Measurements from ENCODE around the gene CCDC6.
"Not testable (repeated sequence)": the region's sequence is repeated elsewhere in the genome, so short reads cannot be mapped to it uniquely, and the experiment has no call there.

Gene CCDC6

GRCh38 chr10:59879363-59879913 lies 26.9 kb downstream of the CCDC6 start:
- DNase-seq = no peak

DNA sequence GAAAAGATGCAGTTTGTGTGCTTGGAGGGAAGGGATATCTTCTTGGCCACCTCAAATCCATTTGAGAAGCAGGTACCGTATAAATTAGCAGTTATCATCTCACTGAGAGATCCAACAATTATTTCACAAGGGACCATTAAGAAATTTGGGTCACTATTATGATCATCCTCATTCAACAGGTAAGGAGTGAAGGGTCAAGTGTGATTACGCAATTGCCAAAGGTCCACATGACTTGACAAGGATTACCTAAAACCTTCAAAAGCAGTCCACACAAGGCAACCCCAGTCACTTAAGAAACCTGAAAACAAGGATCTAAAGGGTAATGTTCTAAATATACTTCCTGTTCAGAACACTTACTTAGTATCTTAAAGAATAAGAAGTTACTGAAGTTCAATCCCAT lies 27.4 kb downstream of the CCDC6 start:
- DNase-seq = no peak

DNA sequence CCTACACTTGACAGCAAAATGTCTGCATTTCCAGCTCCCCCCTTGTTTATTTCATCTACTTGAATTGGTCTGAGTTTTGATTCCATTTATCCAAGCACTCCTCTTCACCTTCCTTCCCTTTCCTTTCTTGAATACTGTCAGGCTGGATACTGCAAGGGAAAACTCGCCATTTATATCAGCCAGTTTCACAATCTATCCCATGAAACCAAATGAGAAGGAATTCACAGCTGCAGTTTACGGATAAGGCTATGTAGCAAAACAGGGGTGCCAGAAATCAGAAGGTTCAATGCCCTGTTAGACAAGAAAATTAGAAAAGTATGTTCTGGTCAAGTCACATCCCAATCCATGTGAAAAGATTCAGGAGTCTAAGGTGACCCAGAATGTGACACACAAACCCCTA lies 28.1 kb downstream of the CCDC6 start:
- DNase-seq = no peak

DNA sequence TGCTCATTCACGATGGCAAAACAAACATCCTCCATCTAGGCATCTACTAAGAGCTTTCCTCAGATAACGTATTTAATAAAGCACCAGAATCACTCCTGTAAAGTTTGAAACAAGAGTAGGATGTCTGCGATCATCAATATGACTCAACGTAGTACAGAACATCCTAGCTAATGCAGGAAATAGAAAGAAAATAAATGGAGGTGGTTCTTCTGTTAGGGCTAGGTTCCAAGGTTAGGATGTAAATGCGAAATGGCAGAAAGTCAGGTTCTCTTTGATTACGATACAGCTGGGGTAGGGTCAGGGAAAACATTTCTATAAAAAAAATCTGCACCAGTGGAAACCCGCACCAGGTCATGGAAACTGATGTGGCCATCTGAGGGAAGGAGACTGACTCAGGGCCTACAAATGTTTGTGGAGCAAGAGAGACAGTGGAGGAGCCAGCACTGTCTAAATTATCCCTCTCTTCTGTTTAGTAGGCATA lies 29.1 kb downstream of the CCDC6 start:
- no peak for DNase-seq

DNA sequence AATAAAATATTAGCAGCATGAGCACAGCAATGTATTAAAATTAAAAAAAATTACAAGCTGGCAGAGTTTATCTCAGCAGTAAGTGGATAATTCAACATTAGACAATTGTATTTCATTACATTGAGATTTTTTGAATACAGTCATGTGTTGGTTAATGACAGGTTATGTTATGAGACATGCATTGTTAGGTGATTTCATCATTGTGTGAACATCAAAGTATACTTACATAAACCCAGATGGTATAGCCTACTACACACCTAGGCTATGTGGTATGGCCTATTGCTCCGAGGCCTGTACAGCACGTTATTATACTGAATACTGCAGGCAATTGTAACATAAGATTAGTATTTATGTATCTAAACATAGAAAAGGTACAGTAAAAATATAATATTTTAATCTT lies 29.7 kb downstream of the CCDC6 start:
- DNase-seq = no peak

GRCh38 chr10:59876208-59876607 lies 30.1 kb downstream of the CCDC6 start:
- DNase-seq = not testable (repeated sequence)

DNA sequence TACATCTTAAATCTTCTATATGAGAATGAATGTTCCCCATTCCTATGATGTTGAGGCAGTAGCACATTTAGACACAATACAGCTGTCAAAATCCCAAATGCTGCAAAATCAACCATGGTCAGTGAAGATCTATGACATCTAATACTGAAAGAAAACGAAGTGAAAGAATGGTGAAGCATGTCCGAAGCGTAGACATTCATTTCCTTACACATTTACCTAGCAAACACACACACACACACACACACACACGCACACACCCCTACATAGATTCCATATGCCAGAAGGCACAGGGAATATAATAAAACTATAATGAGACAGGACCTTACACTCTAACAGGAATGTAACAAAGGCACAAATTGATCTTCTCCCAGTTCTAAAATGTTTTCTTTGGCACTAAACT lies 32.5 kb downstream of the CCDC6 start:
- DNase-seq = no peak

GRCh38 chr10:59872892-59873463 lies 33.4 kb downstream of the CCDC6 start:
- no peak for DNase-seq

DNA sequence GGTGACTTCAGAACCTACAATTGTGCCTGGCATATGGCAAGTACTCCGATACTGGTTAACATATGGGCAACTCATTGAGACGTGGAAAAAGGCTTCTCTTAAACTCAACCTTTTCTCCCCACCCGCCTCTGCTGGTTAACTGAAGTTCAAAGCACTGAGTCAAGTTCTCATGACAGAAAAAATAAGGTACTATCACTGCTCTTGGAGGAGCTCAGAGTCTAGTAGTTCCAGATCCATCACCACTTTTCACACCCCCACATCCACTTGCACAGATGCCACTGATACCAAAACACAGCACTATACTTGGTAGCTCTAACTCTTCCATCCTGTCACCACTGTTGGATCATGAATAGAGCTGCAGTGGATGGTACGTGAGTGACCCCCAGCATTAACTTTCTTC lies 36.2 kb downstream of the CCDC6 start:
- no peak for DNase-seq

GRCh38 chr10:59869594-59869940 lies 36.8 kb downstream of the CCDC6 start:
- DNase-seq = no peak

GRCh38 chr10:59868696-59869593 lies 37.4 kb downstream of the CCDC6 start:
- no peak for DNase-seq

- no peak for DNase-seq
These were observed 38.8 kb downstream of the CCDC6 start for GRCh38 chr10:59867590-59867989.

- no peak for DNase-seq
These were observed 41.3 kb downstream of the CCDC6 start for GRCh38 chr10:59865101-59865500.

DNA sequence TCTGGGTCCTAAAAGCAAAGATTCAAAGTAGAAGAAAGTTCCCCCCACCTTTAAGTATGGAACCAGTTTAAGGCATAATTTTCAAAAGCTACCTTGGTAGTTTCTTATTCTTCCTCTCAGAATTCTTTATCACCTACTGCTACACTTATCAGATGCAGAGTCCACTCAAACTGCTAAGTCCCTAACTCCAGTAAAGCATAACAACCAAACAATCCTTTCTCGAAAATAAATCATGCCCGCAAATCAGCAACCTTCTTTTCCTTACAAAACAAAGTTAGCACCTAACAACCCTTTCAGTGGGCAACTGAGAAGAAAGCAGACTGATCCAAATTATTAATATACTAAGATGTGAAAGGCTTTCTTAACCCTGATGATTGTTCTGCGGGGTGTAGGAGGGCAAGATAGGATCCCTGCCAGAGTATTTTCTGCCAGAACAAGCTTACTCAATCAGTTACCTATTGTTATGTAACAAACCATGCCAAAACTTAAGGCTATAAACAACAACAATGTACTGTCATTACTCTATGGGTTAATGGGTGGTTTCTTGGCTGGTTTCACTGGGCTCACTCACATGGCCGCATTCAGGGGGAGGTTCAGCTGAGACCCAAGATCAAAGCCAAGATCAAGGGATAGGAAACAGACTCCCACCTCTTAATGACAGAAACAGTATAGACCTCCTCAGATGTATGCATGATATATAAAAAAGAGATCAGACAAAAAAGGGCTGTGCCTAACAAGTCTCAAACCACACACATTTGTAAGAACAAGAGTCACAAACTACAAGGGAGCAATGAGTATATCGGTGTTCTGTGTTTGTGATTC lies 42.0 kb downstream of the CCDC6 start:
- no peak for DNase-seq

DNA sequence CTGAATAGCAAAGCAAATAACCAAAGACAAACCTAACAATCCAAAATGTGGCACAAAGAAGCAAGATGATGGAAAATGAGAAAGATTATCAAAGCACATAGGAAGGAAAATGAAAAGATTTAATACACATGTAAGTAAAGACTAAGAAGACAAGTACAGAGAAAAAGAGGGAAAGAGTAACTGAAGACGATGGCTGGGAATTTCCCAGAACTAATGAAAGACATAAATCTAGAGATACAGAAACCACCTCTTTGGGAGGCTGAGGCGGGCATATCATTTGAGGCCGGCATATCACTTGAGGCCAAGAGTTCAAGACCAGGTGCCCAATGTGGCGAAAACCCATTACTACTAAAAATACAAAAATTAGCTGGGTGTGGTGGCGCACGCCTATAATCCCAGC lies 46.8 kb downstream of the CCDC6 start:
- no peak for DNase-seq

DNA sequence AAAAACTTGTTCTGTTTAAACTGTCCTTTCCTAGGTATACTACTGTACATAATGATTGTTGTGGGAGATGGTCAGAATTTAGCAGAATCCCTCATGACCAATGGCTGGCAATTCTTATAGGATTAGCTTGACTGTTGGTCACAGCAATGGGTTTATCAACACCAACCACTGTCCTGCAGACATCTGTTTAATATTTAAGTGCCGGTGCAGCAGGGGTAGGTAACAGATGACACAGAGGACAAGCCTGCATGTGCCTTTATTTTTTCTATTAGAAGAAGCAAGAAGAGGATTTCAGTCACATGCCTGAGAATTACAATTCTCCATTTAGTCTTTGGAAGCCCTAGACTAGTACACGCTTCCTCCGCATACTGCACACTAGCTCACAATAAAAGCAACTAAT lies 48.4 kb downstream of the CCDC6 start:
- DNase-seq = no peak

- DNase-seq = no peak
These were observed 49.3 kb downstream of the CCDC6 start for GRCh38 chr10:59857049-59857448.

GRCh38 chr10:59856104-59856503 lies 50.3 kb downstream of the CCDC6 start:
- no peak for DNase-seq

DNA sequence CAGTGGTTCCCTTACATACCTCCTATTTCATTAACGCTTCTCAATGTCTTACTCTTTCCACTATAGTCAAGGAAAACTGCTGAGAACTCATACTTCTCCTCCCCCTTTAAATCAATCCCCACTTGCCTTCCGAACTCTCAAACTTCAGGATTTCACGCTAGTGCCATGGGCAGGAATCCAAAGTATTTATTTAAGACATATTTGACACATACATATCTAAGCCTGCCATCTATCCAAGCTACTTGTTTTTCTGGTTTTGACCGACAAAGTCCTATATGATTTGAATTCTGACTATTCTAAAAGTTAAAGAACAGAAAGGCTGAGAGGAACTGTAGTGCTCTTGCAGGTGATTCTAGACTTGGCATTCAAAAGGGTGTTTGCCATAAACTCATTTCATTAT lies 51.8 kb downstream of the CCDC6 start:
- DNase-seq = no peak

- no peak for DNase-seq
These were observed 53.7 kb downstream of the CCDC6 start for GRCh38 chr10:59852670-59853069.

GRCh38 chr10:59851864-59852263 lies 54.5 kb downstream of the CCDC6 start:
- no peak for DNase-seq

DNA sequence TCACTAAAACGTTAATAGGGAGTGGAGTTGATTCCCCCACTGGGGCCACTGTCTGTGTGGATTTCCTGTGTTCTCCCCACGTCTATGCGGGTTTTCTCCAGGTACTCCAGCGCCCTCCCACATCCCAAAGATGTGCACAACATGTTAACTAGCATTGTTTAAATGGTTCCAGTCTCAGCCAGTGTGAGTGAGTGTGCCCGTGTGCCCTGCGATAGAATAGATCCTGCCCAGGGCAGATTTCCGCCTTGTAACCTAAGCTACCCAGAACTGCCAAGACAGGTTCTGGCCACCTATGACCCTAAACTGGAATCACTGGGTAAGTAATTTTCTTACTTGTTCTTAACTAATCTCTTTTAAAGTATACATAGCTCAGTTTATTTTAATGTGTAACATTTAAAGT lies 58.5 kb downstream of the CCDC6 start:
- no peak for DNase-seq

DNA sequence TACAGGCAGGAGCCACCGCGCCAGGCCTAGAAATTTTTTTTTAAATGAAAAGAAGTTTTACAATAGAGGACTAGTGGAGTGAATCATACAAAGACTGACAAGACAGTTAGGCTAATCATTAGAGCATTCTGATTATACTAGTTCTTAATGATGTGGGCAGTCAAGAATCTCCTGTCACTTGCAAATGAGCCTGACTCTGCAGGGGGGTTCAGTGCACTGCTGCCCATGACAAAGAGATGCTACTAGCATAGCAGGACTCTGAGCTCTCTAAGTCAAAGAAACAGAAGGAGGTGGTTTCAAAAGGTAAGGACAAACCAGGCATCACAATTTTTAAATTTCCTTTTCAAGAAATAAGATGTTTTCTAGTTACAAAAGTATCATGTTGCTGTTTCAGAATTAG lies 59.0 kb downstream of the CCDC6 start:
- no peak for DNase-seq

Data from SHP77 (cell line).